ENCODE results near the gene TMEM171. TPM values are rescaled to one million over a fixed set of nuclear protein-coding genes. Genes with fewer than 3 reads are reported as not detected.

The TMEM171 gene
- total RNA-seq, 1 donor: 8.0 TPM

DNA sequence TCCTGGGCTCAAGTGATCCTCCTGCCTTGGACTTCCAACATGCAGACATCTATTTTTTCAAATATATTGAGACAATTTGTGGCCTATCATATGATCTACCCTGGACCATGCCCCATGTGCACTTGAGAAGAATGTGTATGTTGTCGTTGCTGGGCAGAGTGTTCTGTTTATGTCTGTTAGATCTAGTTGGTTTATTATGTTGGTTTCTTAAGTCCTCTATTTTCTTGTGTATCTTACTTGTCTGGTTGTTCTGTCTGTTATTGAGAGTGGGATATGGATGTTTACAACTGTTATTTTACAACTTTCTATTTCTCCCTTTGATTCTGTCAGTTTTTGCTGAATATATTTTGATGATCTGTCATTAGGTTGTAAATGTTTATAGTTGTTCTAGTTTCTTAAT is 10.2 kb upstream of the TMEM171 start:
- H3K4me1 ChIP-seq (ENCODE audit: insufficient read depth, low read length): peaks cover 10% of the 10 kb centered on the region
- H4K20me1 ChIP-seq (ENCODE audit: insufficient read depth, low read length): no peaks in the 10 kb centered on the region
- H3K36me3 ChIP-seq (ENCODE audit: insufficient read depth, low read length): no peaks in the 10 kb centered on the region
- no peaks in the 10 kb centered on the region for H3K79me2 ChIP-seq (ENCODE audit: insufficient read depth, low read length)
- no peaks in the 10 kb centered on the region for H3K9me3 ChIP-seq (ENCODE audit: low read depth, low read length)
- H3K4me3 ChIP-seq (ENCODE audit: insufficient read depth, low read length): no peak overlapping the region
- no peaks in the 10 kb centered on the region for H3K27me3 ChIP-seq (ENCODE audit: insufficient read depth, low read length)
- H3K4me2 ChIP-seq (ENCODE audit: insufficient read depth, low read length): no peak overlapping the region
- no peak for TF ChIP-seq CTCF (IDR thresholded peaks at IDR 0.05; ENCODE audit: extremely low read depth, low read depth, low read length)
- peak; percentile 1 for DNase-seq (ENCODE audit: insufficient read length, low spot score, missing footprints)
- H3K27ac ChIP-seq (ENCODE audit: low read depth, low read length): no peak overlapping the region
- no peak overlapping the region for H2AFZ ChIP-seq (ENCODE audit: low read length)

DNA sequence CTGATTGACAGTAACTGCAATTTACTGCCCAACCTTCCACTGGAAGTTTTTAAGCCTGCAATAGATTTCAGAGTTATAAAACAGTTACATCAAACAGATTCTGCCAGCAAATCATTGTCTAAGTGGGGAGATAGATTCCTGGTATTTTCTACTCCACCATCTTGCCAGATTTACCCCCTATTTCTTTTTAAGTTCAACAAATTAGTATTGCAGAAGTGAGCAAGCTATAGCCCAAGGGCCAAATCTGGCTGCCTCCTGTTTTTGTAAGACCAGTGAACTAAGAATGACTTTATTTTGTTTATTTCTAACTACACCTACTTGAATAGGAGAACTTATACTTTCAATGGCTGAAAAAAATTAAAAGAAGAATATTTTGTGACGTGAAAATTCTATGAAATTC is 8.8 kb upstream of the TMEM171 start:
- H3K9me3 ChIP-seq (ENCODE audit: low read depth, low read length): no peaks in the 10 kb centered on the region
- no peaks in the 10 kb centered on the region for H3K36me3 ChIP-seq (ENCODE audit: insufficient read depth, low read length)
- no peak for TF ChIP-seq CTCF (IDR thresholded peaks at IDR 0.05; ENCODE audit: extremely low read depth, low read depth, low read length)
- DNase-seq (ENCODE audit: insufficient read length, low spot score, missing footprints): peak; percentile 53
- H3K27me3 ChIP-seq (ENCODE audit: insufficient read depth, low read length): no peaks in the 10 kb centered on the region
- H3K4me2 ChIP-seq (ENCODE audit: insufficient read depth, low read length): no peak overlapping the region
- no peaks in the 10 kb centered on the region for H3K79me2 ChIP-seq (ENCODE audit: insufficient read depth, low read length)
- H3K4me1 ChIP-seq (ENCODE audit: insufficient read depth, low read length): peaks cover 23% of the 10 kb centered on the region
- H3K27ac ChIP-seq (ENCODE audit: low read depth, low read length): no peak overlapping the region
- H2AFZ ChIP-seq (ENCODE audit: low read length): no peak overlapping the region
- no peaks in the 10 kb centered on the region for H4K20me1 ChIP-seq (ENCODE audit: insufficient read depth, low read length)
- H3K4me3 ChIP-seq (ENCODE audit: insufficient read depth, low read length): no peak overlapping the region

DNA sequence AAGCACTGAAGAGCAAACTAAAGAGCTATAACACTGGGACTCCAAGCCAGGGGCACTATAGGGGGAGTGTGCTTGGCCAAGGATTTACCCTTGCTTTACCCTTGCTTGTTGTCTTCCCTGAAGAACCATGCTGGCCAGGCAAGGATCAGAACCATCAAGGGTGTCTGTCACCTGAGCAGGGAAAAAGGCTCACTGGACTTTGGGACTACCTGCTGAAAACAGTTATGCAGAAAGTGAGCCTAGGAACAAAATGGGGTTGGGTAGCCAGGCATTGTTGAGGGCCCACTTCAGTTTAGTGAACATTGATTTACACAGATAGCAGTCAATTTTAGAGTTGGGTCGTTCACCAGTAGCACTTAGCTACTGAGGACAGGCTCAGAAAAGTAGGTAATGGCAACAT is 8.0 kb upstream of the TMEM171 start:
- H3K4me1 ChIP-seq (ENCODE audit: insufficient read depth, low read length): peaks cover 28% of the 10 kb centered on the region
- no peaks in the 10 kb centered on the region for H3K36me3 ChIP-seq (ENCODE audit: insufficient read depth, low read length)
- TF ChIP-seq CTCF (IDR thresholded peaks at IDR 0.05; ENCODE audit: extremely low read depth, low read depth, low read length): no peak
- no peak overlapping the region for H3K27ac ChIP-seq (ENCODE audit: low read depth, low read length)
- no peaks in the 10 kb centered on the region for H3K79me2 ChIP-seq (ENCODE audit: insufficient read depth, low read length)
- no peak overlapping the region for H3K4me3 ChIP-seq (ENCODE audit: insufficient read depth, low read length)
- H3K27me3 ChIP-seq (ENCODE audit: insufficient read depth, low read length): no peaks in the 10 kb centered on the region
- no peaks in the 10 kb centered on the region for H3K9me3 ChIP-seq (ENCODE audit: low read depth, low read length)
- H2AFZ ChIP-seq (ENCODE audit: low read length): no peak overlapping the region
- DNase-seq (ENCODE audit: insufficient read length, low spot score, missing footprints): no peak
- no peak overlapping the region for H3K4me2 ChIP-seq (ENCODE audit: insufficient read depth, low read length)
- H4K20me1 ChIP-seq (ENCODE audit: insufficient read depth, low read length): no peaks in the 10 kb centered on the region

DNA sequence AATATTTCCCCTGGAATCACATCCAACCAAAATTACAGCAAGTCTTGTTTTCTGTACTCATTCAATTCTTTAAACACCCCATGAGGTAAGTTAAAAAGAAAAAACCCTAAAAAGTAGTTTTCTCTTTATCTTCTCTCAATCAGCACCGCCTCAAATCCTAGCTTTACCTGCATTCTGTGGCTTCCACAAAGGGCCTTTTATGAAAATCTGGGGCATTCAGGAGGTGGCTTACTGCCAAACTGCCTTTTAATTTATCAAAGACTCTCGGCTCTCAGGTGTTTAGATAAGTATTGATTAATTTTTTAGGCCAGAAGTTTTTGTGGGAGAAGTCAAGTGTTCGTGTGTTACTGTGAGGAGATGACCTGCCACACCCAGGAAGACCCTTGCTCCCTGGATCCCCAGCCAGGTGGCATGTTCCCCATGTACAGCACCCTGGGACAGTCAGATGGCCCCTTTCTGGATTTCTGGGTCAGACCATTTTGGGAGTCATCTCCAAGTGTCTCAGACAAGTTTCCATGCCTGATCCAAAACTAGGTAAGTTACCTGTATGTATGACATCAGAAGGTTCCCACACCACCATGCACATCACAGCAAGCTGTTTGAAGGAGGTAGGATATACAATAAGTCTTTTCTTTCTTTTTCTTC is 6.2 kb upstream of the TMEM171 start:
- H3K4me2 ChIP-seq (ENCODE audit: insufficient read depth, low read length): no peak overlapping the region
- H2AFZ ChIP-seq (ENCODE audit: low read length): no peak overlapping the region
- no peak for DNase-seq (ENCODE audit: insufficient read length, low spot score, missing footprints)
- no peaks in the 10 kb centered on the region for H3K9me3 ChIP-seq (ENCODE audit: low read depth, low read length)
- no peaks in the 10 kb centered on the region for H4K20me1 ChIP-seq (ENCODE audit: insufficient read depth, low read length)
- H3K36me3 ChIP-seq (ENCODE audit: insufficient read depth, low read length): no peaks in the 10 kb centered on the region
- no peak overlapping the region for H3K4me3 ChIP-seq (ENCODE audit: insufficient read depth, low read length)
- TF ChIP-seq CTCF (IDR thresholded peaks at IDR 0.05; ENCODE audit: extremely low read depth, low read depth, low read length): no peak
- H3K79me2 ChIP-seq (ENCODE audit: insufficient read depth, low read length): no peaks in the 10 kb centered on the region
- H3K27me3 ChIP-seq (ENCODE audit: insufficient read depth, low read length): no peaks in the 10 kb centered on the region
- H3K27ac ChIP-seq (ENCODE audit: low read depth, low read length): no peak overlapping the region
- peaks cover 28% of the 10 kb centered on the region for H3K4me1 ChIP-seq (ENCODE audit: insufficient read depth, low read length)

Measured in osteoblast (primary cell).